CD1c-positive myeloid dendritic cell (primary cell): ENCODE measurements around the gene IPMK.
A peak's percentile ranks its signal among the peaks of the same experiment; 100 is the strongest.
"Not testable (repeated sequence)": the region's sequence is repeated elsewhere in the genome, so short reads cannot be mapped to it uniquely, and the experiment has no call there.

Experiments
- DNase-seq: peaks from one replicate; pipeline ENCODE4 v3.0.0-alpha.2; 2016; ENCODE audit errors: extremely low spot score

IPMK gene

GRCh38 chr10:58266826-58267712 is 625 bp downstream of the IPMK start:
- DNase-seq: peak; percentile 91

GRCh38 chr10:58266003-58266825 is 1.5 kb downstream of the IPMK start:
- peak; percentile 88 for DNase-seq

GRCh38 chr10:58265249-58265648 is 2.4 kb downstream of the IPMK start:
- no peak for DNase-seq

GRCh38 chr10:58264780-58265179 is 2.9 kb downstream of the IPMK start:
- DNase-seq: peak; percentile 53

- peak; percentile 32 for DNase-seq
Measured at GRCh38 chr10:58262766-58263165, 4.9 kb downstream of the IPMK start.

- DNase-seq: no peak
Measured at GRCh38 chr10:58260334-58260733, 7.4 kb downstream of the IPMK start.

GRCh38 chr10:58258977-58259692 is 8.6 kb downstream of the IPMK start:
- no peak for DNase-seq

- DNase-seq: not testable (repeated sequence)
Measured at GRCh38 chr10:58256013-58256780, 11.5 kb downstream of the IPMK start.

- no peak for DNase-seq
Measured at GRCh38 chr10:58254644-58255043, 13.1 kb downstream of the IPMK start.

GRCh38 chr10:58253184-58253583 is 14.5 kb downstream of the IPMK start:
- DNase-seq: no peak

- DNase-seq: not testable (repeated sequence)
Measured at GRCh38 chr10:58244666-58245065, 23.0 kb downstream of the IPMK start.

GRCh38 chr10:58244242-58244641 is 23.5 kb downstream of the IPMK start:
- DNase-seq: not testable (repeated sequence)

GRCh38 chr10:58243801-58244200 is 23.9 kb downstream of the IPMK start:
- DNase-seq: not testable (repeated sequence)

GRCh38 chr10:58243269-58243668 is 24.4 kb downstream of the IPMK start:
- no peak for DNase-seq

- no peak for DNase-seq
Measured at GRCh38 chr10:58241346-58241745, 26.3 kb downstream of the IPMK start.

- no peak for DNase-seq
Measured at GRCh38 chr10:58240531-58240930, 27.2 kb downstream of the IPMK start.

GRCh38 chr10:58239561-58240169 is 28.0 kb downstream of the IPMK start:
- DNase-seq: no peak

- DNase-seq: no peak
Measured at GRCh38 chr10:58237014-58237834, 30.5 kb downstream of the IPMK start.

- DNase-seq: not testable (repeated sequence)
Measured at GRCh38 chr10:58229856-58230255, 37.8 kb downstream of the IPMK start.

- no peak for DNase-seq
Measured at GRCh38 chr10:58225654-58226053, 42.0 kb downstream of the IPMK start.
